Choroid plexus epithelial cell (primary cell): ENCODE measurements around the gene FZD10.

Source experiments
- DNase-seq: peaks from one replicate; pipeline ENCODE4 v3.0.0-alpha.2; 2010; ENCODE audit warnings: low read depth
- H3K4me3 ChIP-seq: 2 replicates; pipeline ENCODE4 v1.5.1; 2011; ENCODE audit warnings: low read depth, mild to moderate bottlenecking, control low read depth, low read length, moderate library complexity
- CTCF ChIP-seq: conservative IDR thresholded peaks from 2 replicates; pipeline ENCODE4 v1.5.1; 2011; ENCODE audit warnings: low read depth, mild to moderate bottlenecking, control low read depth, inconsistent platforms, low read length, moderate library complexity

Gene FZD10

GRCh38 chr12:130131801-130132200 is 30.5 kb upstream of the FZD10 start:
- no peak overlapping the region for H3K4me3 ChIP-seq

GRCh38 chr12:130132831-130133511 is 29.3 kb upstream of the FZD10 start:
- no peak for TF ChIP-seq CTCF
- DNase-seq = no peak

More at GRCh38 chr12:130131801-130132200, 30.5 kb upstream of the FZD10 start:
- DNase-seq = no peak
- TF ChIP-seq CTCF = no peak

DNA sequence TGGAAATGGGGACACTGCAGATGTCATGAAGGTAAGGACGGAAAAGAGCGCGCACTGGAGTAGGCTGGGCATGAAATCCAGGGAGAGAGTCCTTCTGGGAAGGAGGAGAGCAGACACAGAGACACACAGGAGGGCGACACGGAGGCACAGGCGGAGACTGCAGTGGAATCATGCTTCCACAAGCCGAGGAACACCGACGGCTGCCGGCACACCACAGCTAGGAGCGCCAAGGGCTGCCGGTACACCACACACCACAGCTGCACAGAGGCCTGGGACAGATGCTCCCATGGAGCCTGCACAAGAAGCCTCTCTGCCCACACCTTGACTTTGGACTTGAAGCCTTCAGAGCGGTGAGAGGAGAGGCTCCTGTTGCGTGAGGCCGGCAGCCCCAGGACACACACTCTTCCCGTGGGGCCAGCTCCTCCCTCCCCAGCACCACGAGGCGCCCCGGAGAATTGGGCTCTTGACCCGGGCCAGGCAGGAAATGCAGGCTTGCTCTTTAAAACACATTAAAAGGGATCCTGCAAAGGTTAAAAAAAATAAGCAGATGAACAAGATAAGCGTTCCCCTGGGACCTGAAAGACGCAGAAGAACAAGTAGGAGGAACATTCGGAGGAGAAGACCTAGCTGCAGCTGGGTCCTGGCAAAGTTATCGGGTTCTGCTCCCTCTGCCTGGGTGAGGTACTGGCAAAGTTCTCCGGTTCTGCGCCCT is 28.3 kb upstream of the FZD10 start:
- DNase-seq = no peak
- TF ChIP-seq CTCF = no peak
- no peak overlapping the region for H3K4me3 ChIP-seq

More at GRCh38 chr12:130132831-130133511, 29.3 kb upstream of the FZD10 start:
- H3K4me3 ChIP-seq = no peak overlapping the region

- TF ChIP-seq CTCF = no peak
- DNase-seq = no peak
- H3K4me3 ChIP-seq = no peak overlapping the region
Observed at GRCh38 chr12:130134563-130134915, 27.7 kb upstream of the FZD10 start.

GRCh38 chr12:130136509-130137039 is 25.7 kb upstream of the FZD10 start:
- no peak for TF ChIP-seq CTCF
- no peak overlapping the region for H3K4me3 ChIP-seq
- DNase-seq = no peak

DNA sequence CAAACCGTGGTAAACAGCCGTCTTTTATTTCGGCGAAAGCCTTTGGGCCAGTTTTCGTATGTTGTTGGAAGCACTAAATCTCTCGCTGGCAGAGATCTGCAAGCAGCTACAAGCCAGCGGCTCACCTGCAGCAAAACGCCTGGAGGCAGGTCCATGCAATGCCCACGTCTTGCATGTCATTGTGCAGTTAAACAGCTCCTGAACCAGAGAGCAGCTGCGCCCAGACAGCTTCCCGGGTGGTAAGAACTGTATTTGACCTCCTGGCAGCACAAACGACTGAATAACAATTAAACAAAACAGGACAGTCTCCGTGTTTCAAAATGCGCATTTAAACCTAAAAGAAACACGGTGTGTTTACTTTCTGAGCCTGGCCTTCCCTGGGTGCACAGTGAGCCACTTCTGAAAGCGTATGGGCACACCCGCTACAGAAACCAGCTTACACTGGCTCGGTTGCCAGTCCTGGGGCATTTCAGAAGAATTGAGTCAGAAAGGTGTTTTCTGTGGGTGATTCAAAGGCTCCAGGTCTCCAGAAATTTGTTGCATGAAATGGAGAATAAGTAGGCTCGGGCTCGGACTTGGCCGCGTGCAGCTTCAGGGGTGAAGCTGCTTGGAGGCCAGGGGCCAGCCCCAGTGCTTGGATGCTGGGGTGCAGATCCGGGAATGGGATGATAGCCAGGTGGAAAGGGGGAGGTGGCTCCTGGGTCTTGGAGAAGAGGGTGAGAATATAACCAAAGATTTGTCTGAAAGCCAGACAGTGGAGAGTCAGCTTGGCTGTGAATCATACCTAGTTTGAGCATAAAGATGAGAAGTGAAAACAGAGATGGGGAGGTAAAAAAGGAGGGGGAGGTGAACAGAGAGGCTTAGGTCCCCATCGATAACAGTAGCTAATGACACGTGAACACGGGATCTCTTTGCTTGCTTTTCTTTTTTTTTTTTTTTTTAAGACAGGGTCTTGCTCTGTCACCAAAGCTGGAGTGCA is 24.9 kb upstream of the FZD10 start:
- no peak overlapping the region for H3K4me3 ChIP-seq
- TF ChIP-seq CTCF = no peak
- no peak for DNase-seq
